ENCODE results near the gene NPTN.

DNA sequence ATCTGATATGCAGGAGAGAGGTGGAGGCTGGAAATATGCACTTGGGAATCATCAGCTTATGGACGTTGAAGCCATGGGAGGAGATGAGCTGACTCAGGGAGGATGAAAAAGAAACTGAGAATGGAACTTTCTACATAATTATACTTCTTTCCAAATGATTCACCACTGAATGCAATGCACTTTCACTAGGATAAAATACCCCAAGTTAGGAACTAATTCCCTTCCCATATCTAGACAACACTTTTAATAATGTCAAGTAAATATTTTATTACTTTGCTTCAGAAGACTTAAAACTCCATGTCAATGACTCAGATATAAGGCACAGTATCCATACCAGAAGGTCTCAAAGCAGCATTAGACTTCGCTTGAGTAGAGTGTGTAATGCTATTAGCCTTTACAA is 24.2 kb downstream of the NPTN start:
- TF ChIP-seq OSR1 (CRISPR knock-in tag; IDR thresholded peaks at IDR 0.05), result no peak
- TF ChIP-seq, protein P1, sequence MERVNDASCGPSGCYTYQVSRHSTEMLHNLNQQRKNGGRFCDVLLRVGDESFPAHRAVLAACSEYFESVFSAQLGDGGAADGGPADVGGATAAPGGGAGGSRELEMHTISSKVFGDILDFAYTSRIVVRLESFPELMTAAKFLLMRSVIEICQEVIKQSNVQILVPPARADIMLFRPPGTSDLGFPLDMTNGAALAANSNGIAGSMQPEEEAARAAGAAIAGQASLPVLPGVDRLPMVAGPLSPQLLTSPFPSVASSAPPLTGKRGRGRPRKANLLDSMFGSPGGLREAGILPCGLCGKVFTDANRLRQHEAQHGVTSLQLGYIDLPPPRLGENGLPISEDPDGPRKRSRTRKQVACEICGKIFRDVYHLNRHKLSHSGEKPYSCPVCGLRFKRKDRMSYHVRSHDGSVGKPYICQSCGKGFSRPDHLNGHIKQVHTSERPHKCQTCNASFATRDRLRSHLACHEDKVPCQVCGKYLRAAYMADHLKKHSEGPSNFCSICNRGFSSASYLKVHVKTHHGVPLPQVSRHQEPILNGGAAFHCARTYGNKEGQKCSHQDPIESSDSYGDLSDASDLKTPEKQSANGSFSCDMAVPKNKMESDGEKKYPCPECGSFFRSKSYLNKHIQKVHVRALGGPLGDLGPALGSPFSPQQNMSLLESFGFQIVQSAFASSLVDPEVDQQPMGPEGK (CRISPR knock-in tag; IDR thresholded peaks at IDR 0.05; ENCODE audit: borderline replicate concordance), result no peak
